K562 (cell line): ENCODE results near the gene ESRRB. TPM values are rescaled to one million over a fixed set of nuclear protein-coding genes. Genes with fewer than 3 reads are reported as not detected.

ENCODE experiments used
- ATAC-seq: fragments of 200-7000 bp; cut with Tn5 transposase; 3 replicates; pipeline ENCODE4 v1.9.1; 2020; ENCODE audit warnings: moderate library complexity
- BruUV-seq: library from RNA; stranded (reverse); fragments of 400-500 nt; replicated peaks from 2 replicates; lab custom pipeline; 2021; lab: Mats Ljungman, UMichigan
- CTCF ChIA-PET: fragments of 300-600 bp; formaldehyde crosslinking; extraction: SDS; loops from one replicate; lab custom pipeline; 2021; ENCODE audit warnings: low intra/inter-chr PET ratio; lab: Yijun Ruan, JAX
- POLR2A ChIA-PET: fragments of 300-600, 350-650 bp; sonication (Branson Sonifier 250); formaldehyde crosslinking; extraction: SDS; loops from one replicate; lab custom pipeline; 2021; ENCODE audit warnings: antibody characterized with exemption, inconsistent platforms; lab: Yijun Ruan, JAX
- DNase-seq, 4 experiments: peaks; one replicate each; pipeline versions ENCODE4 v3.0.0 to v3.0.0-alpha.2; 2011 to 2018; ENCODE audit warnings: low spot score in 3 of 4, mixed read lengths in 3 of 4; ENCODE audit errors: extremely low read depth in 1 of 4
- FAIRE-seq: peaks from 2 replicates; lab custom pipeline; 2011; peaks lifted over from hg19 to GRCh38; lab: Jason Lieb, UNC
- H2AFZ ChIP-seq: 2 replicates; pipeline ENCODE4 v1.6.0; 2011; ENCODE audit warnings: low read depth, low read length, control low read depth, inconsistent platforms
- H3K27ac ChIP-seq: fragments of 200-600 bp; 3 replicates; pipeline ENCODE4 v1.8.0; 2011; ENCODE audit warnings: low read depth, mild to moderate bottlenecking, control low read depth, inconsistent platforms, low read length, moderate library complexity, mixed read lengths; ENCODE audit errors: extremely low read depth
- H3K27me3 ChIP-seq, 2 experiments: fragments of 300-600 bp in 1 of 2; 2 replicates in 1 of 2; 3 replicates in 1 of 2; pipeline versions ENCODE4 v1.6.0 to v1.8.0; 2011; ENCODE audit warnings: inconsistent platforms in 2 of 2, low read length in 2 of 2, mild to moderate bottlenecking in 1 of 2, mixed read lengths in 1 of 2, moderate library complexity in 1 of 2; ENCODE audit not compliant: control insufficient read depth in 2 of 2, insufficient read depth in 2 of 2
- H3K36me3 ChIP-seq: fragments of 300-600 bp; 3 replicates; pipeline ENCODE4 v1.8.0; 2011; ENCODE audit warnings: mild to moderate bottlenecking, low read length, inconsistent platforms; ENCODE audit not compliant: control insufficient read depth, insufficient read depth
- H3K4me1 ChIP-seq, 2 experiments: fragments of 200-600 bp in 1 of 2; replicated peaks in 1 of 2; 2 replicates in 1 of 2; 3 replicates in 1 of 2; pipeline versions ENCODE4 v1.5.1 to v1.8.0; 2011; ENCODE audit warnings: inconsistent platforms in 2 of 2, low read length in 2 of 2, mild to moderate bottlenecking in 1 of 2, mixed read lengths in 1 of 2, moderate library complexity in 1 of 2; ENCODE audit not compliant: control insufficient read depth in 2 of 2, insufficient read depth in 2 of 2
- H3K4me2 ChIP-seq: 2 replicates; pipeline ENCODE4 v1.6.1; 2011; ENCODE audit warnings: low read length, control low read depth, inconsistent platforms, mixed read lengths; ENCODE audit not compliant: insufficient read depth
- H3K4me3 ChIP-seq: fragments of 200-600 bp; sonication (generic), shearing (Covaris generic); 2 replicates; pipeline ENCODE4 v1.5.1; 2016; ENCODE audit warnings: control low read depth, inconsistent platforms
- H3K79me2 ChIP-seq: fragments of 200-600 bp; 3 replicates; pipeline ENCODE4 v1.8.0; 2011; ENCODE audit warnings: low read length, inconsistent platforms; ENCODE audit not compliant: control insufficient read depth, insufficient read depth
- H3K9ac ChIP-seq, 2 experiments: 2 replicates each; pipeline versions ENCODE4 v1.6.0 to v1.6.1; 2011; ENCODE audit warnings: low read depth in 2 of 2, low read length in 2 of 2, control low read depth in 1 of 2, inconsistent platforms in 1 of 2, mild to moderate bottlenecking in 1 of 2, mixed read lengths in 1 of 2; ENCODE audit not compliant: insufficient read depth in 1 of 2
- H3K9me1 ChIP-seq: one replicate; pipeline ENCODE4 v1.6.0; 2011; ENCODE audit warnings: inconsistent platforms, mild to moderate bottlenecking, low read length, moderate library complexity; ENCODE audit not compliant: control insufficient read depth, insufficient read depth
- H3K9me3 ChIP-seq: replicated peaks from 2 replicates; pipeline ENCODE4 v1.5.1; 2011; ENCODE audit warnings: low read depth, low read length, inconsistent platforms; ENCODE audit not compliant: control insufficient read depth, insufficient read depth
- H4K20me1 ChIP-seq: replicated peaks from 2 replicates; pipeline ENCODE4 v1.6.1; 2011; ENCODE audit warnings: low read length, inconsistent platforms, mixed read lengths; ENCODE audit not compliant: control insufficient read depth, insufficient read depth
- COPS2 ChIP-seq: fragments of 450-650 bp; conservative IDR thresholded peaks from 2 replicates; pipeline ENCODE4 v1.6.1; 2016; ENCODE audit warnings: mild to moderate bottlenecking, moderate library complexity
- DEAF1 ChIP-seq: fragments of 450-650 bp; formaldehyde crosslinking; IDR thresholded peaks from 2 replicates; pipeline ENCODE4 v1.4.0; 2020; ENCODE audit warnings: mild to moderate bottlenecking, moderate library complexity
- EP400 ChIP-seq: fragments of 450-650 bp; IDR thresholded peaks from 2 replicates; pipeline ENCODE4 v1.6.1; 2017; ENCODE audit warnings: antibody characterized with exemption, mild to moderate bottlenecking, moderate library complexity
- HIVEP1 ChIP-seq: fragments of 250-450 bp; sonication (Bioruptor Pico); IDR thresholded peaks from 2 replicates; pipeline ENCODE4 v1.4.0; 2020; ENCODE audit warnings: mild to moderate bottlenecking
- NCOA2 ChIP-seq, 2 experiments: fragments of 450-650 bp; IDR thresholded peaks; 2 replicates each; pipeline ENCODE4 v1.6.1; 2018; ENCODE audit warnings: mild to moderate bottlenecking in 2 of 2, moderate library complexity in 1 of 2; ENCODE audit not compliant: partially characterized antibody in 2 of 2
- POLR3A ChIP-seq: IDR thresholded peaks from 2 replicates; pipeline ENCODE4 v1.6.1; 2011; ENCODE audit warnings: borderline replicate concordance, mild to moderate bottlenecking, moderate library complexity; ENCODE audit not compliant: insufficient read length, insufficient read depth; ENCODE audit errors: extremely low read depth
- ZFP36 ChIP-seq: fragments of 150-350 bp; IDR thresholded peaks from 2 replicates; pipeline ENCODE4 v1.6.1; 2018; ENCODE audit warnings: low read length, low read depth; ENCODE audit not compliant: partially characterized antibody
- ZKSCAN8 ChIP-seq: fragments of 200-800 bp; sonication (Bioruptor generic); IDR thresholded peaks from 2 replicates; pipeline ENCODE4 v1.6.1; 2016; ENCODE audit warnings: missing genetic modification characterization, missing compliant biosample characterization
- ZNF140 ChIP-seq: fragments of 250-450 bp; sonication (Bioruptor Pico); IDR thresholded peaks from 2 replicates; pipeline ENCODE4 v1.8.0; 2021; ENCODE audit warnings: moderate library complexity, mild to moderate bottlenecking, inconsistent platforms
- ZNF41 ChIP-seq: fragments of 250-450 bp; sonication (Bioruptor Pico); conservative IDR thresholded peaks from 2 replicates; pipeline ENCODE4 v1.4.0; 2020; ENCODE audit warnings: mild to moderate bottlenecking
- ZNF436 ChIP-seq: fragments of 250-450, 450-650 bp; sonication (Bioruptor Pico); formaldehyde crosslinking; IDR thresholded peaks from 2 replicates; pipeline ENCODE4 v1.7.0; 2020; ENCODE audit warnings: mild to moderate bottlenecking
- ZNF583 ChIP-seq: fragments of 250-450 bp; sonication (Bioruptor Pico); IDR thresholded peaks from 2 replicates; pipeline ENCODE4 v1.4.0; 2020
- WGBS: fragments of 100-300 bp; shearing (Covaris generic); methylation state at CpG from one replicate; pipeline ENCODE4 v1.1.6; 2016; ENCODE audit warnings: low coverage, mixed read lengths; ENCODE audit not compliant: insufficient coverage; ENCODE audit errors: missing lambda C conversion rate; 5-methylcytosine and 5-hydroxymethylcytosine counted together
- in situ Hi-C: fragments of 300-500 bp; cut with MboI; formaldehyde crosslinking; loops from 4 replicates; pipeline ENCODE4 v1.15.0; 2018; ENCODE audit warnings: inconsistent platforms, mixed read lengths
- intact Hi-C: fragments of 100-400 bp; cut with micrococcal nuclease; formaldehyde crosslinking; loops from 2 replicates; pipeline ENCODE4 v1.14.2; 2022
- polyA plus RNA-seq, 8 experiments: library from polyadenylated mRNA; depleted of rRNA in 4 of 8; stranded (reverse) in 5 of 8; unstranded in 3 of 8; fragments of >200 nt; fragmentation: Nextera tagmentation in 2 of 8; fragmentation: Illumina TruSeq in 1 of 8; extraction: Ambion mirVana in 2 of 8; extraction: Trizol in 1 of 8; gene quantifications; 2 replicates each; pipeline versions ENCODE4 v1.2.1 to v1.2.3, GENCODE V29; 2011 to 2014; ENCODE audit warnings: inconsistent platforms in 1 of 8, missing spikeins in 1 of 8
- total RNA-seq, 7 experiments: library from RNA; depleted of rRNA in 6 of 7; stranded (reverse); fragments of >200 nt in 6 of 7; fragmentation: Illumina TruSeq in 2 of 7; extraction: Trizol in 2 of 7; gene quantifications; 2 replicates each; pipeline versions ENCODE4 v1.2.1 to v1.2.3, GENCODE V29; 2011 to 2021; ENCODE audit warnings: low replicate concordance in 1 of 7
- TF ChIP-seq, protein P1 (sequence below): fragments of 250-450 bp; sonication (Bioruptor Pico); IDR thresholded peaks from 2 replicates; pipeline ENCODE4 v1.8.0; 2022; ENCODE audit warnings: moderate library complexity, mild to moderate bottlenecking, inconsistent platforms
- TF ChIP-seq, protein P2 (sequence below): fragments of 450-650 bp; IDR thresholded peaks from 2 replicates; pipeline ENCODE4 v1.7.1; 2018; ENCODE audit warnings: mild to moderate bottlenecking, low read depth; ENCODE audit not compliant: partially characterized antibody
- TF ChIP-seq, protein P3 (sequence below), 2 experiments: fragments of 450-650 bp in 1 of 2; IDR thresholded peaks; 2 replicates each; pipeline ENCODE4 v1.6.1; 2011 to 2017; ENCODE audit warnings: low read depth in 2 of 2, antibody characterized with exemption in 1 of 2, borderline replicate concordance in 1 of 2, low read length in 1 of 2, mild to moderate bottlenecking in 1 of 2, mixed read lengths in 1 of 2; ENCODE audit not compliant: control insufficient read depth in 1 of 2

Gene ESRRB
- total and polyA plus RNA-seq, 9 of the 15 experiments (the other 6 are each of a cell fraction or from before 2014, with no cell fraction given) = 3.2 to 24.7 (median 14.5) TPM

DNA sequence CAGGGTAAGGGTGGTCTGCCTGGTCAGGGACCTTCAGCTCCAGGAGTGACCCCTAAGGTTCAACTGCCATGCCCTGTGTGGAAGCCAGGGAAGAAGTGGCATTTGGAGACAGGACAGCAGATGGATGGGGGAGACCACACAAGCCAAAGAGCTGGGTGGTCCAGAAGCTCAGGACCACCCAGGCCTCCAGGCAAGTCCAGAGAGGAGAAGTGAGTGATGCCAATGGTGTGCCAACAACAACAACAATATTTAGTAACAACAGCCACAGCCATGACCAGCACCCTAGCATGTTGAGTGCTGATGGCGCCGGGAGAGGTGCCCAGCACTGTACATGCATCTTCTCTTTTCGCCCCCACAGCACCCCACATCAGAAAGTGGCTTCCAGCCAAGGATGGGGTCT, 113.7 kb downstream of the ESRRB start:
- DNase-seq (no peak), ATAC-seq (no peak), FAIRE-seq (no peak)
- no TSS peak for BruUV-seq
- no peak for TF ChIP-seq HIVEP1 (CRISPR knock-in tag)
- TF ChIP-seq, protein P1, sequence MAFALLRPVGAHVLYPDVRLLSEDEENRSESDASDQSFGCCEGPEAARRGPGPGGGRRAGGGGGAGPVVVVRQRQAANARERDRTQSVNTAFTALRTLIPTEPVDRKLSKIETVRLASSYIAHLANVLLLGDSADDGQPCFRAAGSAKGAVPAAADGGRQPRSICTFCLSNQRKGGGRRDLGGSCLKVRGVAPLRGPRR = no peak
- TF ChIP-seq ZNF583 (CRISPR knock-in tag) = no peak
- no peak for TF ChIP-seq EP400
- TF ChIP-seq ZNF41 (CRISPR knock-in tag) = no peak
- TF ChIP-seq, protein P2, sequence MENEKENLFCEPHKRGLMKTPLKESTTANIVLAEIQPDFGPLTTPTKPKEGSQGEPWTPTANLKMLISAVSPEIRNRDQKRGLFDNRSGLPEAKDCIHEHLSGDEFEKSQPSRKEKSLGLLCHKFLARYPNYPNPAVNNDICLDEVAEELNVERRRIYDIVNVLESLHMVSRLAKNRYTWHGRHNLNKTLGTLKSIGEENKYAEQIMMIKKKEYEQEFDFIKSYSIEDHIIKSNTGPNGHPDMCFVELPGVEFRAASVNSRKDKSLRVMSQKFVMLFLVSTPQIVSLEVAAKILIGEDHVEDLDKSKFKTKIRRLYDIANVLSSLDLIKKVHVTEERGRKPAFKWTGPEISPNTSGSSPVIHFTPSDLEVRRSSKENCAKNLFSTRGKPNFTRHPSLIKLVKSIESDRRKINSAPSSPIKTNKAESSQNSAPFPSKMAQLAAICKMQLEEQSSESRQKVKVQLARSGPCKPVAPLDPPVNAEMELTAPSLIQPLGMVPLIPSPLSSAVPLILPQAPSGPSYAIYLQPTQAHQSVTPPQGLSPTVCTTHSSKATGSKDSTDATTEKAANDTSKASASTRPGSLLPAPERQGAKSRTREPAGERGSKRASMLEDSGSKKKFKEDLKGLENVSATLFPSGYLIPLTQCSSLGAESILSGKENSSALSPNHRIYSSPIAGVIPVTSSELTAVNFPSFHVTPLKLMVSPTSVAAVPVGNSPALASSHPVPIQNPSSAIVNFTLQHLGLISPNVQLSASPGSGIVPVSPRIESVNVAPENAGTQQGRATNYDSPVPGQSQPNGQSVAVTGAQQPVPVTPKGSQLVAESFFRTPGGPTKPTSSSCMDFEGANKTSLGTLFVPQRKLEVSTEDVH = no peak
- TF ChIP-seq POLR3A = no peak
- TF ChIP-seq, protein P3, sequence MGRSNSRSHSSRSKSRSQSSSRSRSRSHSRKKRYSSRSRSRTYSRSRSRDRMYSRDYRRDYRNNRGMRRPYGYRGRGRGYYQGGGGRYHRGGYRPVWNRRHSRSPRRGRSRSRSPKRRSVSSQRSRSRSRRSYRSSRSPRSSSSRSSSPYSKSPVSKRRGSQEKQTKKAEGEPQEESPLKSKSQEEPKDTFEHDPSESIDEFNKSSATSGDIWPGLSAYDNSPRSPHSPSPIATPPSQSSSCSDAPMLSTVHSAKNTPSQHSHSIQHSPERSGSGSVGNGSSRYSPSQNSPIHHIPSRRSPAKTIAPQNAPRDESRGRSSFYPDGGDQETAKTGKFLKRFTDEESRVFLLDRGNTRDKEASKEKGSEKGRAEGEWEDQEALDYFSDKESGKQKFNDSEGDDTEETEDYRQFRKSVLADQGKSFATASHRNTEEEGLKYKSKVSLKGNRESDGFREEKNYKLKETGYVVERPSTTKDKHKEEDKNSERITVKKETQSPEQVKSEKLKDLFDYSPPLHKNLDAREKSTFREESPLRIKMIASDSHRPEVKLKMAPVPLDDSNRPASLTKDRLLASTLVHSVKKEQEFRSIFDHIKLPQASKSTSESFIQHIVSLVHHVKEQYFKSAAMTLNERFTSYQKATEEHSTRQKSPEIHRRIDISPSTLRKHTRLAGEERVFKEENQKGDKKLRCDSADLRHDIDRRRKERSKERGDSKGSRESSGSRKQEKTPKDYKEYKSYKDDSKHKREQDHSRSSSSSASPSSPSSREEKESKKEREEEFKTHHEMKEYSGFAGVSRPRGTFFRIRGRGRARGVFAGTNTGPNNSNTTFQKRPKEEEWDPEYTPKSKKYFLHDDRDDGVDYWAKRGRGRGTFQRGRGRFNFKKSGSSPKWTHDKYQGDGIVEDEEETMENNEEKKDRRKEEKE (IDR thresholded peaks at IDR 0.05; ENCODE audit: borderline replicate concordance in 1 of 2, control insufficient read depth in 1 of 2, low read depth in 2 of 2, low read length in 1 of 2) = no peak
- no peak for TF ChIP-seq COPS2
- no peak for TF ChIP-seq ZNF140 (CRISPR knock-in tag)
- TF ChIP-seq DEAF1 = no peak
- no peak for TF ChIP-seq ZNF436
- TF ChIP-seq NCOA2 (IDR thresholded peaks at IDR 0.05; ENCODE audit: partially characterized antibody in 2 of 2) = no peak
- no peak for TF ChIP-seq ZKSCAN8 (CRISPR knock-in tag)
- no peak for TF ChIP-seq ZFP36
- no peak overlapping the region for H3K27ac ChIP-seq
- 88% methylated on average over 3 of the region's 3 CpGs for WGBS
- no peaks in the 10 kb centered on the region for H3K79me2 ChIP-seq
- H3K4me1 ChIP-seq = peaks cover 0 to 5% of the 10 kb centered on the region in 2 experiments; a peak in 1 of 5 replicates
- intact Hi-C loops = no loop called here
- no peak overlapping the region for H3K4me3 ChIP-seq
- no peaks in the 10 kb centered on the region for H4K20me1 ChIP-seq
- no peaks in the 10 kb centered on the region for H3K9me3 ChIP-seq
- H3K27me3 ChIP-seq = no peaks in the 10 kb centered on the region
- no peak overlapping the region for H2AFZ ChIP-seq
- peaks cover 6% of the 10 kb centered on the region; the same call in 1 of the 3 replicates for H3K36me3 ChIP-seq
- no peak overlapping the region for H3K4me2 ChIP-seq
- H3K9ac ChIP-seq = no peak overlapping the region
- POLR2A ChIA-PET = no interaction called here
- CTCF ChIA-PET = no interaction called here
- no peaks in the 10 kb centered on the region for H3K9me1 ChIP-seq
- in situ Hi-C loops = no loop called here
